Prostate gland (tissue), 2 donors: ENCODE measurements around the gene NDUFA3.

ENCODE experiments used
- POLR2AphosphoS5 ChIP-seq: sonication (generic); formaldehyde crosslinking; IDR thresholded peaks from one replicate; pipeline ENCODE4 v1.6.1; 2017; ENCODE audit warnings: antibody characterized with exemption
- TF ChIP-seq, protein P1 (sequence below), 4 experiments: fragments of 200-600 bp in 2 of 4; fragments of 450-650 bp in 2 of 4; sonication (generic) in 2 of 4; IDR thresholded peaks; 1 replicate in 3 of 4; 2 replicates in 1 of 4; pipeline ENCODE4 v1.5.1; 2016 to 2019; ENCODE audit warnings: antibody characterized with exemption in 4 of 4, mild to moderate bottlenecking in 2 of 4, moderate library complexity in 2 of 4

DNA sequence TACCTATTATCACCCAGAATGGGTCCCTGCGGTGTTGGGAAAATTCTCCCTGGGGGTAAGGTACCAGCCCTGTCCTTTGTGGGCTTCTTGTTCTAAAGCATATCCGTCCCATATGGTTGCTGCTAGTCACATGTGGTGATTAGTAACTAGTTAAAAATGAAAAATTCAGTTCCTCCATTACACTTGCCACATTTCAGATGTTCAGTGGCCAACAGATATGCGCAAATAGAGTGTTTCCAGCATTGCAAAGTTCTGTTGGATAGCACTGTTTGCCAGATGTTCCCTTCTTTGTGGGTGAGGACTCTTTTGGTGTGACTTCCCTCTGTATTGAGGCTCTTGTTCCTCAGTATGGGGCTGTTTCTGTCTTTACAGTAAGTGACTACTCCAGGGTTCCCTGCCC is 38.7 kb downstream of the NDUFA3 start:
- TF ChIP-seq, protein P1, sequence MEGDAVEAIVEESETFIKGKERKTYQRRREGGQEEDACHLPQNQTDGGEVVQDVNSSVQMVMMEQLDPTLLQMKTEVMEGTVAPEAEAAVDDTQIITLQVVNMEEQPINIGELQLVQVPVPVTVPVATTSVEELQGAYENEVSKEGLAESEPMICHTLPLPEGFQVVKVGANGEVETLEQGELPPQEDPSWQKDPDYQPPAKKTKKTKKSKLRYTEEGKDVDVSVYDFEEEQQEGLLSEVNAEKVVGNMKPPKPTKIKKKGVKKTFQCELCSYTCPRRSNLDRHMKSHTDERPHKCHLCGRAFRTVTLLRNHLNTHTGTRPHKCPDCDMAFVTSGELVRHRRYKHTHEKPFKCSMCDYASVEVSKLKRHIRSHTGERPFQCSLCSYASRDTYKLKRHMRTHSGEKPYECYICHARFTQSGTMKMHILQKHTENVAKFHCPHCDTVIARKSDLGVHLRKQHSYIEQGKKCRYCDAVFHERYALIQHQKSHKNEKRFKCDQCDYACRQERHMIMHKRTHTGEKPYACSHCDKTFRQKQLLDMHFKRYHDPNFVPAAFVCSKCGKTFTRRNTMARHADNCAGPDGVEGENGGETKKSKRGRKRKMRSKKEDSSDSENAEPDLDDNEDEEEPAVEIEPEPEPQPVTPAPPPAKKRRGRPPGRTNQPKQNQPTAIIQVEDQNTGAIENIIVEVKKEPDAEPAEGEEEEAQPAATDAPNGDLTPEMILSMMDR (IDR thresholded peaks at IDR 0.05) = no peak
- TF ChIP-seq POLR2AphosphoS5 = no peak
